GM21576 (cell line): ENCODE data around the gene TBC1D10A.

Experiments used
- ATAC-seq: cut with Tn5 transposase; IDR thresholded peaks from one replicate; pipeline ENCODE4 v1.9.1; 2021; ENCODE audit warnings: mild to moderate bottlenecking, moderate library complexity; ENCODE audit not compliant: unreplicated experiment

Gene TBC1D10A

DNA sequence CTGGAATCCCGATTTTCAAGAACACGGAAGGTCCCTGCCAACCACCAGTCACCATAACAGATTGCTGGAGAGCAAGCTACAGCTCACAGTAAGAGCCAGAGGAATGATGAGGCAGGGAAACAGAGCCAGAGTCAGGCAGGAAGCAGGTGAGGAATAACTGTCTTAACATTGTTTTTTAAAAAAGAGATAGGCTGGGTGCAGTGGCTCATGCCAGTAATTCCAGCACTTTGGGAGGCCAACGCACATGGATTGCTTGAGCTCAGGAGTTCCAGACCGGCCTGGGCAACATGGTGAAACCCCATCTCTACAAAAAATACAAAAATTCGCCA lies 24.0 kb downstream of the TBC1D10A start:
- ATAC-seq, result no peak

DNA sequence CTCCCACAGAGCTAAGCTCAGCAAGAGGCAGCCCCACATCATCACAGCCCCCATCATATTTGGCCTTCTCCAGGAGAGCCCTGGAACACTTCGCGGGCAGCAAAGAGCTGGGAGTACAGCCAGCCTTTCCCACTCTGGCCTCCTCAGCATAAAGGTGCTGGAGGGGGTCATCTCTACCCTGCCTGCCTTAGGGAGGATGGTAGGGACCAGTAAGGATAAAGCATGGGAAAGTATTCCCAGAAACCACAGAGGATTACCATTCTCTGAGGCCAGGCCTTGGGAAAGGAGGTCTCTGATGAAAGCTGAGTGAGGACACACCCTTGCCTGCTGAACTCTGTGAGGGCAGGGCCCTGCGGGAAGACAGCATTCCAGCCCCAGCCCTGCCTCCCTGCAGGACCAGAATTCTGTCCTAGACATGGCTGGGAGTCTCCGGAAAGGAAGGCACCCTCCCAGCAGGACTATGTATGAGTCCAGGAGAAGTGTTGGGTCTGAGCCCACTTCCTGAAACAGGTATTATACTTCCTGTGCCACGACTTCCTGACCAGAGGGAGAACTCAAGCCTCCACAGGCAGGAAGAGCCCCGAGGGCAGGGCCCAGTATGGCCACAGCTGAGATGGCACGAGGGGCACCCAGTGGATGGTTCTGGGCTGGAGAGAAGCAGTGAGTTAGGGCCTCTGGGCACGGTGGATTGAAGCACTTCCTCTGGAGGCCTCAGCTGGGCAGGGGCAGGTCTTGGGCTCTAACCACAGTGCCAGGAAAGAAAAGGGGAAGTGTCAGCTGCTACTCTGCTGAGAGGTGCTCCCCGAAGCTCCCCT lies 24.5 kb downstream of the TBC1D10A start:
- no peak for ATAC-seq

DNA sequence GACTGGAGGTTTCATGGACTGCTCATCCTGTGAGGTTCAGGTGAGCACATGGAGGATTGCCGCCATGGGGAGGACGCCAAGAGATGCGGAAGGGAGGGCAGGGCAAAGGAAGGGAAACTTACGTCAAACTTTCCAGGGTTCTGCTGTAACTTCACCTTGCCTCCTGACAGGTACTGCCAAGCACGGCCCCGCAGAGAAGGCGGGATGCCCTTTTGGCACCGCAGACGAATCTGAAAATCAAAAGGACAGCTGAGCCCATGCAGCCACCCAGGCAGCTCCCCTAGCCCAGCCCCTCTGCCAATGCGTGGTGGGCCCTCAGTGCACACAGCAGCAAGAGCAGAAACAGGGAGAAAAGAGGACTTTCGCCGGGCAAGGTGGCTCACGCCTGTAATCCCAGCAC lies 27.4 kb downstream of the TBC1D10A start:
- no peak for ATAC-seq

DNA sequence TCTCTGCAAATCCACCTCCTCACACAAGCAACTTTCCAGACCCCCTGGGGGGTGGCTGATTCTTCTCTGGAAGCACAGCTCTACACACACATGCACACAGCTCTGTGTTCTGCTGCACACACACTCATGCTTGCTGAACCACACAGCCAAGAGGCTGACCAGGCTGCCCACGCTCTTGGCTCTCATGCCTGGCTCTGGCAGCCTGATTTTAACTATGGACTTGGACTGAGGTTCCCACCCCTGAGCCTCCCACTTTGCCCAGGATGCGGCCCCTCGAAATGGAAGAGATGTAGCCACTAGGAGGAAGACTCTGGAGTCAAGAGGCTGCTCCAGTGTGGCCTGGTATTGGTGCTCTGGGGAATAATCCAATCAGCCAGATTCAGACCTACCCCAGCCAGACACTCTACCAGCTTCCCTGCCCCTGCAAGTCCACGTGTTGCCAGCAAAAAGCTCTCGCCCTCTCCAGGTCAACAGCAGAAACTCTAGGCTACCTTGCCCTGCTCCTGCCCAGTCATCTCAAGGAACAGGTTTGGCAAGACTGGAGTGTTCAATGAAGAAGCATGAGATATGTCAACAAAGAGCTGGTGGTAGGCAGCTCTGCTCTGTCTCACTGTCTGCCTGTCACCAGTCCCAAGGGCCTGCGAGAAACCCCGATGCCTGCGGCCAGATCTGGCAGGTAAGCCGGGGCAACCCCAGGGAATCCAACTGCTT lies 28.6 kb downstream of the TBC1D10A start:
- no peak for ATAC-seq

DNA sequence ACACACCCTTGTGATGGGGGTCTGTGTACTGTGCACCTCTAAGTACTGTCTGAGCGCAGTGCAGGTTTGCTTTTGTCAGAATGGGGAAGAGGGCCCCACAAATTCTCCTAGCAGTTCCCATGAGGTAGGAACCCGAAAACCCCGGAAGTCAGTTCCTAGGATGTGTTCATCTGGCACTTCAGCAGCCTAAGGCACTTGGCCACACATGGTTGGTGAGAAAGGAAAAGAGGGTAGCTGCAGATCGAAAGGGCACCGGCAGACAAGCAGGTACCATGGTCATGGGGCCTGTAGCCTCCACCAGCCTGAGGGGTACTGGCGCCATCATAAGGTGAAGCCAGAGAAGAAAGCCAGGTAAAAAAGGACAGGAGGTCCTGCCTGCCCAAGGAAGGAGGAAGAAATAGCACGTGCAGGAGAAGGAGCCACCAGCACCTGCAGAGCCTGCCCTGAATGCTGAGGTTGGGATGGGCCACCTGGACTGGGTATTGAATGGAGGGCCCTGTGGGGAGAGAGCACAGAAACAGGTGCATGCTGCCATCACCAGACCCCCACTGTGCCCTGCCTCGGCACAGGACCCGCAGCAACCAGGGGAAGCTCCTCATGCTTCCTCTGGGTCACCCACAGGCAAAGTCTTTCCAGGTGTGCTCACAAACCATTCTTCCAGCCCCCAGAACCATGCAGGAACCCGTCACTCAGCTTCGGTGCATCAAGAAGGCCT lies 29.3 kb downstream of the TBC1D10A start:
- ATAC-seq, result no peak

DNA sequence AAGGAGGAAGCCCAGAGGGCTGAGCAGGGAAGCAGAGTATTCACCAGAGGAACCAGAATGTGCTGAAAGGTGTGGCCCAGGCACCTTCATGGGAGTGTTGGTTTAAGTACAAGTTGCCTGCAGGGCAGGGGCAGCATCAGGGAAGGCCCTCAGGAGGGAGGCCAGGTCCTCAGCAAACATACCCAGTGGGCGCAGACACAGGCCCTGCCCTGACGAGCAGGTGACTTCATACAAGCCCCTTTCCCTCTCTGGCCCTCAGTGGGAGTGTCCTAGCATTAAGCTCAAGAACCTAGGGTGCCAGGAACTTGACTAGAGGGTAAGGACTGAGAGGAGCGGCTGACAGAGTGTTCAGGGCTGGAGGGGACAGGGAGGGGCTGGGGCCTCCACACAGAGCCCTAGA lies 29.9 kb downstream of the TBC1D10A start:
- ATAC-seq, result no peak

DNA sequence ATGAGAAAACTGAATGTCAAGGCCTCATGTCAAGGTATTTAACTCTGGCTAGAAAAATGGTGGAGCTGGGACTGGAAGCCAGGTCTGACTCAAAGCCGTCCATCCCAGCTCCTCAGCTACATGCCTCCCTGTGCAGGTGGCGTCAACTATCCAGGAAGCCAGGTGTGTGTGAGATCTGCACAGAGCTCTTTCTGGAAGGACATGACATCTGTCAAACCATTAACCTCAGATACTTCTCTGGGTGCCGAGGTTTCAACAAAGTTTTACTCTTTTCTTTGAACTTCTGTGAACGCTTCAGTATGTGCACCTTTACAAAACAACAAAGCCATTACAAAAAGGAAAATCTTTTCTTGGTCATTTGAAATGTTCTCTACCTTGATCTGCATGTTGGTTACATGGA lies 30.4 kb downstream of the TBC1D10A start:
- ATAC-seq, result no peak

DNA sequence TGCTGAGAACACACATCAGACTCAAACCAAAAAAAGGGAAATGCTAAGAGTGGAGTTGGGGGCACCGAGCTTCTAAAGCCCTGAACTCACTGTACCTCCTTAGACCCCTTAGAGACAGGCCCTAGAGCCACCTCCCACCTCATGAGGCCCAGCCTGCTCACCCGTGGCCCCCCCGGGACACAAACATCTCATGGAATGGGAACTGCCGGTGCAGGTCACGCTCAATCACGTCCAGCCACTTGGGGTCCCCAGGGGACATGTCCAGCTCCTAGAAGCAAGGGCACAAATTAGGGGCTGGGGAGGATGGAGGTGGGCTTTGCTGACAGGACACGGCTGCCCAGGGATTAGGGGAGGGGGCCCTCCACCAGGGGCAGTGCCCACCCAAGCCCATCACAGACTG lies 31.2 kb downstream of the TBC1D10A start:
- ATAC-seq, result no peak

DNA sequence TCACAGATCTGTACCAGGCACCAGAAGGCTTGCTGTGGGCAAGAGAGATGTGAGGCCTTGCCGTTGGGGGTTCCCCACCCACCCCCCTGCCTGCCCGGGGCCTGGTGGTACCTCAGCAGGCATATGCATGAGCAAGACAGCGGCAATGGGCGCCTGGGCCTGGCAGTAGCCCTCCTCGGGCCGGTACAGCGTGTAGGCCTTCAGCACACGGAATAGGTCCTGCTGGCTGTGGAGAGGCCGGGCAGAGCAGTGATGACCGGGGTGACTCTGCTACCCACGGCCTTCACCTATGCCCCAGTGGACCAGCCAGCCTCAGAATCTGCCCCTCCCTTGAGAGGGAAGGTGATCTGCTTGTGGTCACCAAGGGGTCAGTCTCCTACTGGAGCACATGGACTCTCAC lies 31.9 kb downstream of the TBC1D10A start:
- no peak for ATAC-seq

DNA sequence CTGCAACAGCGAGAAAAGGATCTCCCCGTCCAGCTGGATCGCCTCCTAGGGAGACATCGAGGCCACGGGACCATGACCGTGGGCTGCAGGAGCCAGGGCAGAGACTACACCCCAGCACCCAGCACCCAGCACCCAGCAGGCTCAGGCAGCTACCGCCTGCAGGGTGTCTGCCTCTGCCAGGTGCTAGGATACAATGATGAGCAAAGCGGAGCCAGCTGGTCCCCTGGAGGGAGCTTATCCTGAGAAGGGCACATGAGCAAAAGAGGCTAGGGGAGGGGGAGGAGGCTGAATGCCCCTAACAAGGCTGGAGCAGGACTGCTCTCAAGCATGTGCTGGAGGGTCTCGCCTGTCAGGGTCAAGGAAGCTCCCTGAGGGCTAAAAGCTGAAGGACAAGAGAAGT lies 32.7 kb downstream of the TBC1D10A start:
- no peak for ATAC-seq

DNA sequence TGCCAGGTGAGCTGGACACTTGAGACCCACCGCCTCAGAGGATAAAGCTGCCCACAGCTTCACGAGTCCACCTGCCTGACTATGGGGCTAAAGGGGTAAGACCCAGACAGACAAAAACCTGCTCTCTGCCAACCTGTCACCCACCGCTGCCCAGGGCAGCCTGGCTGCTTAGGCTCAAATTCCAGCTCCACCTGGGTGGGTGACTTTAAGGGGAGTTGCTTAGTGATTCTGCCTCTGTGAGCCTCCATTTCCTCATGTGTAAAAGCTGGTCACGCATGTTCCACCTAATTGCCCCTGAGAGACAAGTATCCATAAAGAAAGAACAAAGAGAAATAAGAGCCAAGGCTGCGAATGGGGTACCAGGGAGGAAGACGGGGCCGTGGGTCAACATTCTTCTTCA lies 33.7 kb downstream of the TBC1D10A start:
- no peak for ATAC-seq

DNA sequence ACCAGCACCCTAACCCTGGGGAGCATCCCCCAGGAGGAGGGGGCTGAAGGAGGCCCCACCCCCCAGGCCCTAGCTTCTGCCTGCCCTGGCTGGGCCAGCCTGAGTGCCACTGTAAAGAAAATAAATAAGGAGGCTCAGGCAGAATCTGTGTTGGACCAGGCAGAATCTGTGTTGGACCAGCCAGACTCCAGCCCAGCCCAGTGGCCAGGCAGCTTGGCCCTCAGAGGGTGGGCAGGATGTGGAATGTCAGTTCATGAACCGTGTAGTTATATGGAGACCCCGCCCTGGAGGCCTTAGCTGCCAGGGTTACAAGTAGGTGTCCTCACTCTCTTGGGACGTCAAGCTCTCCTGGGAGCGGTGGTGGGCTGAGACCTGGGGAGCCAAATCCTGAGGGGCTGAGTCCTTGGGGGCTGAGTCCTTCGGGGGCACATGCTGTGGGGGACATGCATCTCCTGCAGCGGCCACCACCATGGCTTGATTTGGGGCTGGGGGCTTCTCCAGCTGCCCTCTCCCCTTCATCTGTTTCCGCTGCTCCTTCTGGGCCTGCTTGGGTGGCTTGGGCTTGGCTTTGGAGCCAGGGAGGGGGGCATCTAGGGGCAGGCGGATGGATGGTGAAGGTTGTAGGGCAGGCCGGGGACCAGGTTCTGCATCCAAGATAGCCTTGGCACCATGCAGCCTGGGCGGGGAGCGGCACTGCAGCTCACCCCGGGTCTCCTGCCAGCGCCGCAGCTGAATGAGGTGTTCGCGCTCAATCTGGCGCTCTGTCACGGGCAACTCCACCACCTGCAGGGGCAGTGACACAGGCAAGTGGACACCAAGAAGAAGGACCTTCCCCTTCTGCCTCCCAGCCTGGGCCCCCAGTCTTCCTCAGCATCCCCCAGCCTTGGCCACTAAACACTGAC lies 34.4 kb downstream of the TBC1D10A start:
- ATAC-seq, result no peak

DNA sequence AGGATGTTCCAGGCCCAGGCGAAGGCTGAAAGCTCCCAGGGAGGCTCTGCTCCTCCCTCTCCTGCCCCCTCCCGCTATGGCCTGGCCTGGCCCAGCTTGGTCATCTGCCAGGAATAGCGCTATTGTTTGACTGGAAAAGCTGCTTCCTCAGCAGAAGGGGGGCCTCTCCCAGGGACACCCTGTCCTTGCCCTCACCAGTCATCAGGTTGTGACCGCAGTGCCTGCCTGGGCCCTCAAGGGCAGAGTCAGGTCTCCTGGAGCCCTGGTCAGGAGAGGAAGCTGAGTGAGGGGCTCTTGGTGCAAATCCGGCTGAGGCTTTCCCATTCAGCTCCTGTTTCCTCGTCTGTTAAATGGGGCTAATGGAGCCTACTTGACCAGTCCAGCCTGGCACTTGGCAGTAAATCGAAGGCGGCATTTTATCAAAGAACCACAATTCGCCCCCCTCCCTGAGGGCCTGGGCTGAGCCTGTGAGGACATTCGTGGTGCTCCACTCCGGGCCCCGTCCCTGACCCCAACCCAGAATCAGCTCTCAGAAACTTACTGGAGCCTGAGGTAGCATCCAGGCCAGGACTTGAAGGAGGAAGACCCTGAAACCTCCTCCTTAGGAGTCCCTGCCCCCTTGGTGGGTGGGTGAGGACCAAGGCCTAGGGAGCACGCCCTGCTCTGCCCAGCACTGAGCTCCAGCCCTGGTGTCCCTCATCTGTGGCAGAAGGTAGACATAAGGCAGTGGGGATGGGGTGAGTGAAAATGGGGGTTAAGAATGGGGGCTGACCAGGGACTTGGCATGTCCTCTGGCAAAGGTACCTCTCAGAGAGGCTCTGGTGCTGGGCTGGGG lies 35.5 kb downstream of the TBC1D10A start:
- ATAC-seq, result no peak

DNA sequence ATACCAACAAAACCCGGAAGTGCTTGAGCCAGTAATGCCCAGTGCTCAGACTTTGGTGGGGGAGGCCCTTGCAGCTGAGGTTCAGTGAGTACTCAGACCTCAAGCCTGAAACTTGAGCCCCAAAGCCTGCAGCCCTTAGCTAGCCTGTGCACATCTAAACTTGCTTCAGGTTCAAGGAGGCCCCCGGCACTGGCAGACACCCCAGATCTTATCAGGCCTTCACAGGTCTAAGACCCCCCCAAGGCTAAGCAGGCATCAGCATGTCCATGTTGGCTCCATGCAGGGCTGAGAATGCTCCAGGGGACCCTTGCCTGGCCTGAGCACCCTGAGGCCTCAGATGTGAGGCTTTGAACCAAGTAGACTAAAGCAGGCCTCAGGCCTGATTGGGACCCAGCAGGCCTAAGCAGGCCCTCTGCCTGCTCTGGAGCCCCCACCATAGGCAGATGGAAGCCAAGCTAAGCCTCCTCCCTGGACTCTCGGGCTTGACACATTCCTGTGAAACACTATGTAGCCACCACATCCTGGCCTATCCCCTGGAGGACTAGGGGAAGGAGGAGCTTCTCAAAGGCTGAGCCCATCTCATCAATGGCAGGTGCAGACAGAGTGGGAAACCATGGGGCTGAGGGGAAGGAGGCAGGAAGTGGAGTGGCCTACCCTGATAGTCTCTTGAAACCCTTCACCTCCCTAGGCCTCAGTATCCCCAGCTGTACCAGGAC lies 36.2 kb downstream of the TBC1D10A start:
- no peak for ATAC-seq

DNA sequence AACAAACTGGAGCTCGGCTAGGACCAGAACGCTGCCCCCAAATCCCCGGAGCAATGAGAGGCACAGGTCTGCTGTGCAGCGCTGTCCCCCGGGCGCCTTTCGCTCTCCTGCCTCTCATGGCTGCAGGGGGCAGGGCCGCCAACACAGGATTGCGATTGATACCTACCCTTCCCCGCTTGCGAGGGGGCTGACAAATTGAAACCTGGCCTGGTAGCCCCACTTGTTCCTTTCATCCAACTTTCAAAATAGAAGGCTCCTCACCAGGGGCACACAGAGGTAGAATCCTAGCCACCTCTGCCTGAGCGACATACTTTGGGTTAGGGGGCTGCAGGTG lies 36.8 kb downstream of the TBC1D10A start:
- peak; percentile 15 for ATAC-seq

DNA sequence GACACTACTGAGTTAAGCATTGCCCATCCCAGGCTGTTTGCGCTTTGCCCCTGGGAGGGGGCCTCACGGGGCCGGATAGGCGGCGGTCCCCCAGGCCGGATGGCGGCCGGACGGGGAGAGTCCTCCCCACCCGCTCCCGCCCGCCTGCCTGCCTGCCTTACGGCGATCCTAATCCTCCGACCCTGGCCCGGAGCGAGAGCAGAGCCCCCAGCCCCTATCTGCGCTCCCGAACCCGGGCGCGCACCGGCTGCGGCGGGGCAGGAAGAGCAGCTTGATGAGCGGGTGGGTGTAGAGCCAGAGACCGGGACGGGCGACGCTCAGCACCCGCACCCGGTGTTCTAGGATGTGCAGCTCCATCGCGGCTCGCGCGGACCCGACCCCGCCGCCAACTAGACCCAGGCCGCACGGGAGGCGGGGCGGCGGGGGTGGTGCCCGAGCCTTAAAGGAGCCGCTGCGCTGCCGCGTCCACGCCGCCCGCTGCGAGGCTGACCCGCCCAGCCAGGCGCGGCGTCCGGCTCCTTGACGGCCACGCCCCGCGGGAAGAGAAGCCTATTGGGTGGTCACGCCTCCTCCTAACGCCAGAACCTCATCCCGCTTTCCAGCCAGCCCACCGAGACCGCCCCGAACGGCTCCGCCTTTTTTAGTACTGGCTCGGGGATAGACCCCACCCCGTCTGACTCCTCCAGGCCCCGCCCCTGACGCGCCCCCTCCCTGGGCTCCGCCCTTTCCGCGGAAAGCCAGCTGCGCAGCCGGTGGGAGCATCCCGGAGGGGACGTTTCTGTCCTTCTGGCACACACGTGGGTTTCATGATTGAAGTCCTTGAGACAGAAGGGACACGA lies 37.4 kb downstream of the TBC1D10A start, which contains the start of gene CASTOR1:
TSS of gene CASTOR1 (minus strand) at position 365 of the 839 bp plus-strand sequence. CDS start at position 357, 8 bp downstream.
- peak; percentile 58 for ATAC-seq

DNA sequence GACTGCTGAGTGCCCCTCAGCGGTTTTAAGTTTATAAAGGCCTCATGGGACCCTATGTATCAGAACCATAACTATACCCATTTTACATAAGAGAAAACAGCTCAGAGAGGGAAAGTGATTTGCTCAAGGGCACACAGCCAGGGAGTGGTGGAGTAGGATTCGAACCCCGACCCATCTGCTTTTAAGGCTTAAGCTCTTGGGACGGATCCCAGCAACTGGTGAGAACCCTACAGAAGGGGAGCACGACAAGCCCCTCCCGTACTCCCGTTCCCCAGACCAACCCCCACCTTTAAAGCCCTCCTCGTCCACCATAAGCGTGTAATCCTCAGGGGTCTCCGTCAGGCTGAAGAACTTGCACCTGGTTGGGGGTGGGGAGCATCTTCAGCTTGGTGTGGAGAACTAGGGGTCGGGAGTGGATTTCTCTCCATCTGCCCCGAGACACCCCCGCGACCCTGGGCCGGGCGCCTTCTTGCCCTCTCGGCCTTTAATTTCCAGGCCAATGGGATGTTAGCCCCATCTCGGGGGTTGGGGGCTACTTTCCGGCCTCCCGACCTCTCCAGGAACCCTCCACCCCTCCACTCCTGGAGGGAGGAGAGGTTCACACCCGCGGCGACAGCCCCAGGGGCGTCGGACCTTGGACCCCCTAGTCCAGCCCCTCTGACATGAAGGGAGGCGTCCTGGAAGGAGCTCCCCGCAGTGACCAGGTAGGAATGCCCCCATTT lies 38.2 kb downstream of the TBC1D10A start:
- ATAC-seq, result no peak
